HEK293 (cell line): ENCODE data around the gene RIMKLA.

Experiments used
- ZNF2 ChIP-seq: fragments of 450-650 bp; formaldehyde crosslinking; IDR thresholded peaks from 2 replicates; pipeline ENCODE4 v1.5.1; 2016; ENCODE audit warnings: missing biosample characterization, missing genetic modification characterization
- ZNF692 ChIP-seq: fragments of 450-650 bp; formaldehyde crosslinking; IDR thresholded peaks from 2 replicates; pipeline ENCODE4 v1.5.1; 2016; ENCODE audit warnings: missing biosample characterization, missing genetic modification characterization

DNA sequence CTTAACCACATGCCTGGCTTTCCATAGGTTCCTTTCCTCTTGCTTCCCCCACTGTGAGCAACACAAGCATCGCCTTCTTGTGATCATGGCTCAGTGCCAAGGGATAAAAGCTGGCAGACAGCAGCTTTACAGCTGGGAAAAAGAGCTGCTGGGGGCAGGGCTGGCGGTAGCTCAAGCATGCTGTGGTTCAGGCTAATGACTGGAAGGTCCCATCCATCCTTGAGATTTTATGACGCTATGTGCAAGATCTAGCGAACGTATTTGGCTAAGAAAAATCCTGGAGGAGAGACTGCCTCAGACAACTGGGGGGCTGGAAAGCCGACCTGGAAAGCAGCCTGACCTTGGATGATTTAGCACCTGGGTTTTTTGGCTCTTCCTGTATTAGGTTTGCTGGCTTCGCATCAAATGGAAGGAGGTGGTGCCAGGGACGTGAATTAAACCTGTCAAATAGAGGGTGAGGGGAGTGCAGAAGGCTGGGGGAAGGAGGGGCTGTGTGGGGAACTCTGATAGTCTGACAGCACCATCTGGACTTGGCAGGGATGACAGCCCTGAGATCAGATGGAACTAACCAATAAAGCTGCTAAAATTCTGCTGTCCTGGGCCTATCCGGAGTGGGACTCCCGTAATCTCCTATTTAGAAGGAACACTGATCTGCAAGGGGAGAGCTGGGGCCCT is 40.5 kb downstream of the RIMKLA start:
- TF ChIP-seq ZNF2 (tag by site-specific recombination) (no peak), ZNF692 (tag by site-specific recombination) (peak; percentile 79)
